CD8-positive, alpha-beta memory T cell (primary cell): Measurements from ENCODE around the gene PIP5K1B. TPM values are rescaled to one million over a fixed set of nuclear protein-coding genes. Genes with fewer than 3 reads are reported as not detected.

ENCODE experiments used
- CTCF ChIA-PET: fragments of 350-600 bp; sonication (Branson Sonifier 250); formaldehyde crosslinking; loops from one replicate; lab custom pipeline; 2021; ENCODE audit warnings: antibody characterized with exemption; lab: Charles Lee
- POLR2A ChIA-PET: fragments of 350-600 bp; sonication (Branson Sonifier 250); formaldehyde crosslinking; loops from one replicate; lab custom pipeline; 2021; ENCODE audit warnings: antibody characterized with exemption; lab: Charles Lee
- DNase-seq, 5 donors: peaks; one replicate each; pipeline versions ENCODE4 v3.0.0 to v3.0.0-alpha.2; 2020 to 2022; ENCODE audit warnings: mixed read lengths in 1 of 5
- H3K27ac ChIP-seq: one replicate; pipeline ENCODE4 v1.7.0; 2013; ENCODE audit warnings: low read depth, mild to moderate bottlenecking, low read length, moderate library complexity
- H3K27me3 ChIP-seq: 2 replicates; pipeline ENCODE4 v1.7.0; 2013; ENCODE audit warnings: low read length, mild to moderate bottlenecking; ENCODE audit not compliant: insufficient read depth, poor library complexity, severe bottlenecking
- H3K36me3 ChIP-seq: 2 replicates; pipeline ENCODE4 v1.7.0; 2013; ENCODE audit warnings: mild to moderate bottlenecking, low read length, moderate library complexity; ENCODE audit not compliant: insufficient read depth
- H3K4me1 ChIP-seq: 2 replicates; pipeline ENCODE4 v1.7.0; 2013; ENCODE audit warnings: mild to moderate bottlenecking, low read length, moderate library complexity; ENCODE audit not compliant: insufficient read depth
- H3K4me3 ChIP-seq: 2 replicates; pipeline ENCODE4 v1.7.0; 2013; ENCODE audit warnings: mild to moderate bottlenecking, low read length
- H3K9me3 ChIP-seq: 2 replicates; pipeline ENCODE4 v1.7.0; 2013; ENCODE audit warnings: mild to moderate bottlenecking, low read length
- H3K27ac Mint-ChIP-seq, 8 donors: one replicate each; pipeline ENCODE4 v1.8.0; 2020 to 2021; ENCODE audit warnings: mixed read lengths in 8 of 8, mild to moderate bottlenecking in 6 of 8, inconsistent platforms in 3 of 8, moderate library complexity in 3 of 8
- H3K27me3 Mint-ChIP-seq, 2 donors: one replicate each; pipeline ENCODE4 v1.8.0; 2020 to 2021; ENCODE audit warnings: mixed read lengths in 2 of 2, mild to moderate bottlenecking in 1 of 2, moderate library complexity in 1 of 2
- H3K36me3 Mint-ChIP-seq, 3 donors: one replicate each; pipeline ENCODE4 v1.8.0; 2020 to 2021; ENCODE audit warnings: mixed read lengths in 3 of 3, inconsistent platforms in 1 of 3, mild to moderate bottlenecking in 1 of 3
- H3K4me1 Mint-ChIP-seq, 3 donors: one replicate each; pipeline ENCODE4 v1.8.0; 2020 to 2021; ENCODE audit warnings: mixed read lengths in 3 of 3, inconsistent platforms in 1 of 3, mild to moderate bottlenecking in 1 of 3
- H3K4me3 Mint-ChIP-seq, 7 donors: one replicate each; pipeline ENCODE4 v1.8.0; 2020 to 2021; ENCODE audit warnings: mixed read lengths in 7 of 7, mild to moderate bottlenecking in 6 of 7, moderate library complexity in 4 of 7, inconsistent platforms in 2 of 7
- H3K9me3 Mint-ChIP-seq, 5 donors: one replicate each; pipeline ENCODE4 v1.8.0; 2020 to 2022; ENCODE audit warnings: mixed read lengths in 5 of 5, mild to moderate bottlenecking in 3 of 5, moderate library complexity in 2 of 5, inconsistent platforms in 1 of 5
- polyA plus RNA-seq: library from polyadenylated mRNA; unstranded; fragments of 300-500 nt; fragmentation: Illumina TruSeq; gene quantifications from one replicate; pipeline ENCODE4 v1.2.3, GENCODE V29; 2021
- total RNA-seq, 2 experiments: library from RNA; stranded (reverse); gene quantifications; one replicate each; pipeline ENCODE4 v1.2.3, GENCODE V29; 2021

PIP5K1B gene
- total and polyA plus RNA-seq, 3 experiments from 2014 or later = 3.1 TPM; not detected in 1

DNA sequence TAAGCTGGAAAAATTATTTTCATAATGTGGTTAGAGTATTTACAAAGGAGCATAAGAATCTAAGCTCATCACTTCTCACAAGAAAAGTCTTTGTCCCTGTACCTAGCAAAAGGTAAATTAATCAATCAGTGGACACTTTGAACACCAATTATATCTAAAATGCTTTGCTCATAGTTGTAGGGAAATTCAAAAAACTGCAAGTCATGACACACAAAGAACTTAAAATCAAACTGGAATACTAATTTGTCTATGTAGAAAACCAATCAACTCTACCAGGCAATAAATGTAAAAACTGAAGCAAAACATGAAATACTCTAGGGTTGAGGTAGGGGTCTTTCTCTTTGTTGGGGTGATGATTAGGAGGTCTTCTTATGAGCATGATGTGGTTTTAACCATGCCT, 173.4 kb downstream of the PIP5K1B start:
- Mint-ChIP-seq H3K4me1 (no peaks in the 10 kb centered on the region), H3K27ac (no peak overlapping the region), H3K4me3 (no peak overlapping the region), H3K36me3 (no peaks in the 10 kb centered on the region), H3K27me3 (peaks cover 10 to 30% of the 10 kb centered on the region in 2 donors), H3K9me3 (peaks cover 0 to 2% (median 0%) of the 10 kb centered on the region in 5 donors)
- no peak overlapping the region for H3K4me3 ChIP-seq
- POLR2A ChIA-PET = no interaction called here
- no peaks in the 10 kb centered on the region for H3K27me3 ChIP-seq
- no peaks in the 10 kb centered on the region for H3K36me3 ChIP-seq
- H3K27ac ChIP-seq = no peak overlapping the region
- DNase-seq = no peak
- H3K4me1 ChIP-seq = peaks cover under 1% of the 10 kb centered on the region
- CTCF ChIA-PET = no interaction called here
- no peaks in the 10 kb centered on the region for H3K9me3 ChIP-seq

DNA sequence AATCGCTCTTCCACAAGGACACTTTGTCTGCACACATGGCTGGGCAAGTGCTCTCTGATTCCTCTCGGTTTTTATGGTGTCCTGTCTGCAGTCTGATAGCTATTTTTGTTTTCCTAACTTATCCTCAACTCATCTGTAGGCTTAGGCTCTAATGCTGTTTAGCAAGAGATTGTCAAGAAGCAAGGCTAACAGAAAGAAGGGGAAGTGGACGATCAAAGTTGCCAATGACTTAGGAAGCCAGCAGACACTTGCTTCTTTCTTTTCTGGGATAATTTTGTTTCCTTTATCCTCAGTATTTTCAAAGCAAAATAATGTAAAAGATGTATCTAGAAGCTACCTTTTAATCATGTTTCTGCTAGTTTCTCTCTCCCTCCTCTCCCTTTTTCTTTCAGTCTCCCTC, 178.2 kb downstream of the PIP5K1B start:
- H3K4me1 Mint-ChIP-seq = no peaks in the 10 kb centered on the region
- ChIA-PET CTCF (no interaction called here), POLR2A (no interaction called here)
- Histone ChIP-seq H3K9me3 (no peaks in the 10 kb centered on the region), H3K4me3 (no peak overlapping the region), H3K27ac (no peak overlapping the region), H3K36me3 (no peaks in the 10 kb centered on the region), H3K4me1 (peaks cover 30% of the 10 kb centered on the region), H3K27me3 (no peaks in the 10 kb centered on the region)
- peaks cover 21 to 43% of the 10 kb centered on the region in 2 donors for H3K27me3 Mint-ChIP-seq
- no peaks in the 10 kb centered on the region for H3K36me3 Mint-ChIP-seq
- no peak for DNase-seq
- no peak overlapping the region for H3K4me3 Mint-ChIP-seq
- H3K9me3 Mint-ChIP-seq = peaks cover 0 to 2% (median 0%) of the 10 kb centered on the region in 5 donors
- no peak overlapping the region for H3K27ac Mint-ChIP-seq

DNA sequence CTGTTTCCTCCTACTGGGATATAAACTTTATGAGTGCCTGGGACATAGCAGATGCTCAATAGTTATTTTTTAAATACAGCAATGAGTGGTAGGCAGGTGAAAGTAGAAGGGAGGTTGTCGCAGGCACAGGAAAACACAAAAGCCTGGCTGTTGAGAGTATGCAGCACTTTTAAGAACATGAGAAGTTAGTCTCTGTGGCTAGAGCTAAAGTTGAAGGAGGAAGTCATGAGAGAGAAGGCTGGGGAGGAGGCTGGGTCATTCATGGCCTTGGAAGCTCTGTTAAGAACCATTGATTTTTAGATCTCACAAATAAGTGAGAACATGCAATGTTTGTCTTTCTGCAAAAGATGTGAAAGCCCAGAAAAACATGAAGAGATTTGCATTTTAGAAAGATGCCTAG, 182.2 kb downstream of the PIP5K1B start:
- Histone ChIP-seq H3K4me1 (peaks cover 30% of the 10 kb centered on the region), H3K9me3 (no peaks in the 10 kb centered on the region), H3K27me3 (no peaks in the 10 kb centered on the region), H3K36me3 (no peaks in the 10 kb centered on the region), H3K4me3 (no peak overlapping the region), H3K27ac (no peak overlapping the region)
- no peaks in the 10 kb centered on the region for H3K4me1 Mint-ChIP-seq
- ChIA-PET CTCF (no interaction called here), POLR2A (no interaction called here)
- no peak overlapping the region for H3K4me3 Mint-ChIP-seq
- H3K36me3 Mint-ChIP-seq = no peaks in the 10 kb centered on the region
- peaks cover 12 to 20% of the 10 kb centered on the region in 2 donors for H3K27me3 Mint-ChIP-seq
- H3K9me3 Mint-ChIP-seq = no peaks in the 10 kb centered on the region
- no peak for DNase-seq
- no peak overlapping the region for H3K27ac Mint-ChIP-seq

DNA sequence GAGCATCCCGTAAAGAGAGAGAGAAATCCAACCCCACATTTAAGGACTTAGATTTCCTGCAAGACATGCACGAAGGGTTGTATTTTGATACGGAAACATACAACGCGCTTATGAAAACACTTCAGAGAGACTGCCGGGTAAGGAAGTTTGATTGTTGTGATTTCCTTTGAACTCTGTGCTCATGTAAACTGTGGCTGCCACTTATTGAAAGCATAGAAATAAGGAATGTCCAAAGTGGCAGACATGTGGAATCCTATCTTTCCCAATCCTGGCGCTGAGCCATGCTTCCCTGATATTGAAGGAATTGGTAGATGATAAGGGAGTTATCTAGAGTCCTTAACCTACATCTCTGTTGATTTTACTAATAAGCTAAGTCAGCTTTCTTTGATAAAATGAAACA, 189.5 kb downstream of the PIP5K1B start:
- no peak overlapping the region for H3K4me3 ChIP-seq
- H3K4me1 Mint-ChIP-seq = peaks cover 11 to 26% (median 14%) of the 10 kb centered on the region in 3 donors
- H3K36me3 ChIP-seq = no peaks in the 10 kb centered on the region
- H3K36me3 Mint-ChIP-seq = no peaks in the 10 kb centered on the region
- H3K9me3 Mint-ChIP-seq = no peaks in the 10 kb centered on the region
- ChIA-PET CTCF (no interaction called here), POLR2A (no interaction called here)
- H3K27ac ChIP-seq = no peak overlapping the region
- DNase-seq = peak in 1 of 5 donors; percentile 12
- no peak overlapping the region for H3K27ac Mint-ChIP-seq
- peak overlapping the region in 1 of 7 donors; percentile 4 for H3K4me3 Mint-ChIP-seq
- no peaks in the 10 kb centered on the region for H3K9me3 ChIP-seq
- H3K27me3 Mint-ChIP-seq = no peaks in the 10 kb centered on the region
- H3K4me1 ChIP-seq = peaks cover 35% of the 10 kb centered on the region
- H3K27me3 ChIP-seq = no peaks in the 10 kb centered on the region

DNA sequence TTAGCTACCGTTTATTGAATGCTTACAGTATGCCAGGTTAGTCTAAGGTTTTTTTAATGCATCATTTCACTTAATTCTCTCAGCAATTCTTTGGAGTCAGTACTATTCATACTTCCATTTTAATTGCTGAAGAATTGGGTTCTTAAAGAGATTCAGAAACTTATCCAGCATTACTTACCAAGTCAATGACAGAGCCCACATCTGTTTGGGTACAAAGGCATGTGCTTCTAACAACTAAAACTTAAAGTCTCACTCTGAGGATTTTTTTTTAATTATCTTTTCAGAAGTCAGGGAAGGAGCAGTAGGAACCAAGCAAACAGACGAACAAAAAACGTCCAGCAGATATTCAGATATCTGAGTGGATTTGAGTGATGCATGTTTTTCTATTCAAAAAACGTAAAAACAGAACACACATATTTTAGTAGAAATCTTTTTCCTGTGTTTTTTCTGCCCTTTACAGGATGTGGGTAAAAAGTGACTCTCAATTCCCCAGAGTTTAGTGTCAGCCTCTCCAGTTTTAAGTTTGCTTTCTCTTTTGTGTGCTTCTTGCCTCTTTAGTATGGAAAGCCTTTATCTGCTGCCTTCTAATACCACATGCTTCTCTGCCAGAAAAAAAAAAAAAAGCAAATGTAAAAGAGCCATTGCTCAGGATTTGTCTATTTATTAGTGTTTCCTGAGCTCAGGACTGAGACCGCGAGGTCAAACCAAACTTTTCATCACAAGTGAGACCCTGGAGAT, 190.9 kb downstream of the PIP5K1B start:
- Mint-ChIP-seq H3K27me3 (no peaks in the 10 kb centered on the region), H3K4me3 (peak overlapping the region in 3 of 7 donors; percentile 7 to 24 (median 16)), H3K27ac (peak overlapping the region in 1 of 8 donors; percentile 8), H3K4me1 (peaks cover 11 to 26% (median 14%) of the 10 kb centered on the region in 3 donors), H3K36me3 (no peaks in the 10 kb centered on the region), H3K9me3 (no peaks in the 10 kb centered on the region)
- POLR2A ChIA-PET = no interaction called here
- CTCF ChIA-PET = no interaction called here
- Histone ChIP-seq H3K4me3 (no peak overlapping the region), H3K4me1 (peaks cover 35% of the 10 kb centered on the region), H3K27me3 (no peaks in the 10 kb centered on the region), H3K27ac (no peak overlapping the region), H3K9me3 (no peaks in the 10 kb centered on the region), H3K36me3 (no peaks in the 10 kb centered on the region)
- DNase-seq = peak in 1 of 5 donors; percentile 44

DNA sequence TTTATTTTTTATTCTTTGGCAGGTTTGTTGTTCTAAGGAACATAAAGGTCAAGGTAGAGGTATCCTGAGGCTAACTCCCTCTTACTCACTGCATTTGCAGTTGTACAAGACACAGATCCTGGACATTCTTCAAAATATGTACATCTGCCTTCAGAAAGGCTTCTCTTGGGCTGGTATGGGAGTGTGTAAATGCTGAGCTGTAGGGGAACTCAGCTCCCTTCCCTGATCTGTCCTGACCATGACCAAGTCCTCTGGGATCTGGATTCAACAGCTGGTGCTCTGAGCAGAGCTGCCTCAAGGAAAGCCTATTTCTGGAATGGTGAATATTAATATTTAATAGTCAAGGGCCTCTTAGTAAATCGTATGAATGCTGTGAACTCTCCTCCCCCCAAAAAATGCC, 191.4 kb downstream of the PIP5K1B start:
- H3K27me3 Mint-ChIP-seq = peaks cover 0 to 2% of the 10 kb centered on the region in 2 donors
- POLR2A ChIA-PET = no interaction called here
- no peaks in the 10 kb centered on the region for H3K27me3 ChIP-seq
- CTCF ChIA-PET = no interaction called here
- peak overlapping the region in 1 of 7 donors; percentile 24 for H3K4me3 Mint-ChIP-seq
- no peak for DNase-seq
- H3K9me3 ChIP-seq = no peaks in the 10 kb centered on the region
- H3K27ac Mint-ChIP-seq = no peak overlapping the region
- peaks cover 11 to 26% (median 14%) of the 10 kb centered on the region in 3 donors for H3K4me1 Mint-ChIP-seq
- H3K36me3 ChIP-seq = no peaks in the 10 kb centered on the region
- H3K4me3 ChIP-seq = no peak overlapping the region
- H3K9me3 Mint-ChIP-seq = no peaks in the 10 kb centered on the region
- H3K4me1 ChIP-seq = peaks cover 35% of the 10 kb centered on the region
- no peak overlapping the region for H3K27ac ChIP-seq
- no peaks in the 10 kb centered on the region for H3K36me3 Mint-ChIP-seq

DNA sequence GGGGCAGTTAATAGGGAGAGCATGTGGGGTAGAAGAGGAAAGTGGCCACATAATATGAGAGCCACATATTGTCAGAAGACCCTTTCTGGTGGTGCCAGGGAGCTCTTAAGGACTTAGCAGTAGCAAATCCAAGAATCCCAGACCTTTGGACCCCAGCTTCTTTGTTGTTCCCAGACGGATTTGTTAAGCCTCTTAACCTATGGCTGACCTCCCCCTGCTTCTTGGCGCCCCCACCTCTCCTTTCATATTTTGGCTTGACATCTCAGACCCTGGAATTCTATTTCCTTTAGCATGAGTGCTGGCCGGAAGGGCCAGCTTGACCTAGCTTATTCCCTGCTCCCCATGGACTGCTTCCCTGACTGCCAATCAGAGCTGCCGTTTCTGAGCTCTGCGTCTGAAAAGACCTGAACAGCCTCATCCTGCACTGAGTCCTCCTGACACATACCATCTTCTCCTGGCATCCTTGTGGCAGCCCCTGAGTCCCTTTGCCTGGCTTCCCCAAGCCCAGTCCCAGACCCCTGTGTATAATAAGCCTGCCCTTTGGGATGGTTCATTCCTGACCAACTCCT, 192.6 kb downstream of the PIP5K1B start:
- no peak for DNase-seq
- H3K4me1 Mint-ChIP-seq = peaks cover 11 to 26% (median 14%) of the 10 kb centered on the region in 3 donors
- Histone ChIP-seq H3K4me1 (peaks cover 35% of the 10 kb centered on the region), H3K4me3 (no peak overlapping the region), H3K27ac (no peak overlapping the region), H3K9me3 (no peaks in the 10 kb centered on the region), H3K27me3 (no peaks in the 10 kb centered on the region), H3K36me3 (no peaks in the 10 kb centered on the region)
- no peak overlapping the region for H3K4me3 Mint-ChIP-seq
- no peak overlapping the region for H3K27ac Mint-ChIP-seq
- CTCF ChIA-PET = no interaction called here
- H3K36me3 Mint-ChIP-seq = no peaks in the 10 kb centered on the region
- POLR2A ChIA-PET = no interaction called here
- peaks cover 0 to 12% of the 10 kb centered on the region in 2 donors for H3K27me3 Mint-ChIP-seq
- H3K9me3 Mint-ChIP-seq = no peaks in the 10 kb centered on the region

DNA sequence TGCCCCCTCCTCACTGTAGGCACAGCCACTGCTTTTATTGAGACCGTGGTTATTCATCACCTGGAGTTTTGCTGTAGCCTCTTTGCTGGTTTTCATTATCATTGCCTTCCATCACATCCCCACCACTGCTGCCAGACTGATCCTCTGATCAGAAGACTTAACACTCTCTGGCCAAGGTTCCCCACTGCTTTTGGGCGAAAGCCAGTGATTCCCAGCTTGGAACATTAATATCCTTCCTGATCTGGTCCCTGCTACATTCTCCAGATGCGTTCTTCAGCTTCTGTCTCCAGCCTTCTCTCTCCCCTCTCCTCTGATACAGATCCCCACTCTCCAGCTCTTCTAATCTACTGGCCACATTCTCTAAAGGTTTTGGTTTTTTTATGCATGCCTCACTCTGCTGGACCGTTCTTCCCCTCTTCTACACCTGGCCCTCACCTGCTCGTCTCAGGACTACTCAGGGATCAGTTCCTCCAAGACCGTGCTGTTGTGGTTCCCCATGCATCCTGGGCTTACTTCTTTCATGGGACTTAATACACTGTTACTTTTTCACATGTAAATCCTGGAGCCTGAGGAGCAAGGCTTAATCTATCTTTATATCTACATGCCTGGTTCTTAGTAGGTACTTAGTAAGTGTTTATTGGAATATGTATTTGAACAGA, 193.9 kb downstream of the PIP5K1B start:
- H3K4me3 ChIP-seq = no peak overlapping the region
- Mint-ChIP-seq H3K4me3 (no peak overlapping the region), H3K27me3 (peaks cover 0 to 20% of the 10 kb centered on the region in 2 donors), H3K27ac (no peak overlapping the region), H3K4me1 (peaks cover 11 to 26% (median 14%) of the 10 kb centered on the region in 3 donors), H3K36me3 (no peaks in the 10 kb centered on the region), H3K9me3 (no peaks in the 10 kb centered on the region)
- no peaks in the 10 kb centered on the region for H3K36me3 ChIP-seq
- no peaks in the 10 kb centered on the region for H3K27me3 ChIP-seq
- CTCF ChIA-PET = no interaction called here
- POLR2A ChIA-PET = no interaction called here
- H3K4me1 ChIP-seq = peaks cover 32% of the 10 kb centered on the region
- no peak overlapping the region for H3K27ac ChIP-seq
- H3K9me3 ChIP-seq = no peaks in the 10 kb centered on the region
- no peak for DNase-seq
